Limb (tissue), 2 donors: ENCODE measurements around the gene TXLNG.

Experiments
- DNase-seq, 2 donors: peaks; one replicate each; pipeline ENCODE4 v3.0.0-alpha.2; 2016; ENCODE audit errors: extremely low spot score in 2 of 2

TXLNG gene

GRCh38 chrX:16785247-16786138, 773 bp upstream of the TXLNG start:
- DNase-seq, result no peak

GRCh38 chrX:16786791-16787735, 797 bp downstream of the TXLNG start:
- DNase-seq, result peak in 1 of 2 donors; percentile 36

GRCh38 chrX:16788477-16788876, 2.2 kb downstream of the TXLNG start:
- no peak for DNase-seq

- DNase-seq, result no peak
These were observed 10.0 kb downstream of the TXLNG start for GRCh38 chrX:16796298-16796697.

GRCh38 chrX:16797358-16797757, 11.1 kb downstream of the TXLNG start:
- DNase-seq, result no peak

GRCh38 chrX:16797841-16798240, 11.6 kb downstream of the TXLNG start:
- no peak for DNase-seq

GRCh38 chrX:16804923-16805464, 18.7 kb downstream of the TXLNG start:
- DNase-seq, result no peak

- no peak for DNase-seq
These were observed 21.3 kb downstream of the TXLNG start for GRCh38 chrX:16807548-16807947.

- DNase-seq, result no peak
These were observed 21.8 kb downstream of the TXLNG start for GRCh38 chrX:16807976-16808542.

GRCh38 chrX:16814597-16814996, 28.3 kb downstream of the TXLNG start:
- DNase-seq, result no peak

- no peak for DNase-seq
These were observed 33.4 kb downstream of the TXLNG start for GRCh38 chrX:16819634-16820033.

GRCh38 chrX:16822723-16823122, 36.5 kb downstream of the TXLNG start:
- DNase-seq, result no peak

GRCh38 chrX:16825264-16826035, 39.2 kb downstream of the TXLNG start:
- DNase-seq, result no peak

- no peak for DNase-seq
These were observed 39.9 kb downstream of the TXLNG start for GRCh38 chrX:16826207-16826606.

GRCh38 chrX:16827225-16827624, 41.0 kb downstream of the TXLNG start:
- DNase-seq, result no peak

- no peak for DNase-seq
These were observed 42.0 kb downstream of the TXLNG start for GRCh38 chrX:16828124-16828908.

- DNase-seq, result no peak
These were observed 46.0 kb downstream of the TXLNG start for GRCh38 chrX:16832301-16832700.

- no peak for DNase-seq
These were observed 48.5 kb downstream of the TXLNG start for GRCh38 chrX:16834806-16835205.

- DNase-seq, result no peak
These were observed 50.1 kb downstream of the TXLNG start for GRCh38 chrX:16836371-16836770.
